ENCODE results near the gene AMD1. TPM values are rescaled to one million over a fixed set of nuclear protein-coding genes. Genes with fewer than 3 reads are reported as not detected.

Gene AMD1
- total RNA-seq, 1 donor from 2014 or later = 26.1 TPM

DNA sequence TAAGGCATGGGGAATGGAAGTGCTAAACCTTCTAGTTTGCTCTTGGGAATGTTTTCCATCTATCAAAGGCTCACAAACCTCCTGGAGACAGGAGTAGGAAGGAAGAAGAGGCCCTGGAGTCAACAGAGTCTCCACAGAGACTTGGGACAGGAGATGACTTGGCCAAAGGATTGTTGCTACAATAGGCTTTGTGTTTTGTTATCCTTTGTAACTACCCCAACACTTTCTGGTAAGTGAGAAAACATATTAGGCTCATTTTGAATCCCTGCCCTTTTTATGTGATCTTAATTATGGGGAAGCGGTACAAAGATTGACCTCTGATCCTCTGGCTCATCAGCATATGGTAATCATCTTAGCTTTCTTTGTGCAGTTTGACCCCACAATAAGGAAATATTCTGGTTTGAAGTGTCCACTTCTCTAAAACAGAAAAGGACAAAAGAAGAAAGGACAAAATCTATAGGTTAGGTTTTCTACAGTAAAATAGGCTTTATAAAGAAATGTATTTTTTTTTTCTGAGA is 59.9 kb downstream of the AMD1 start:
- no peaks in the 10 kb centered on the region for H3K9me3 Mint-ChIP-seq (ENCODE audit: unreplicated experiment)
- H3K4me1 Mint-ChIP-seq (ENCODE audit: low read depth, unreplicated experiment) = no peaks in the 10 kb centered on the region
- TF ChIP-seq, protein P1, sequence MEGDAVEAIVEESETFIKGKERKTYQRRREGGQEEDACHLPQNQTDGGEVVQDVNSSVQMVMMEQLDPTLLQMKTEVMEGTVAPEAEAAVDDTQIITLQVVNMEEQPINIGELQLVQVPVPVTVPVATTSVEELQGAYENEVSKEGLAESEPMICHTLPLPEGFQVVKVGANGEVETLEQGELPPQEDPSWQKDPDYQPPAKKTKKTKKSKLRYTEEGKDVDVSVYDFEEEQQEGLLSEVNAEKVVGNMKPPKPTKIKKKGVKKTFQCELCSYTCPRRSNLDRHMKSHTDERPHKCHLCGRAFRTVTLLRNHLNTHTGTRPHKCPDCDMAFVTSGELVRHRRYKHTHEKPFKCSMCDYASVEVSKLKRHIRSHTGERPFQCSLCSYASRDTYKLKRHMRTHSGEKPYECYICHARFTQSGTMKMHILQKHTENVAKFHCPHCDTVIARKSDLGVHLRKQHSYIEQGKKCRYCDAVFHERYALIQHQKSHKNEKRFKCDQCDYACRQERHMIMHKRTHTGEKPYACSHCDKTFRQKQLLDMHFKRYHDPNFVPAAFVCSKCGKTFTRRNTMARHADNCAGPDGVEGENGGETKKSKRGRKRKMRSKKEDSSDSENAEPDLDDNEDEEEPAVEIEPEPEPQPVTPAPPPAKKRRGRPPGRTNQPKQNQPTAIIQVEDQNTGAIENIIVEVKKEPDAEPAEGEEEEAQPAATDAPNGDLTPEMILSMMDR (IDR thresholded peaks at IDR 0.05; ENCODE audit: partially characterized antibody, unreplicated experiment) = no peak
- H3K4me3 Mint-ChIP-seq (ENCODE audit: unreplicated experiment) = no peak overlapping the region
- no peaks in the 10 kb centered on the region for H3K36me3 Mint-ChIP-seq (ENCODE audit: unreplicated experiment)
- no peak for DNase-seq
- no peak overlapping the region for H3K27ac Mint-ChIP-seq (ENCODE audit: unreplicated experiment)
- no peaks in the 10 kb centered on the region for H3K27me3 Mint-ChIP-seq (ENCODE audit: unreplicated experiment)

DNA sequence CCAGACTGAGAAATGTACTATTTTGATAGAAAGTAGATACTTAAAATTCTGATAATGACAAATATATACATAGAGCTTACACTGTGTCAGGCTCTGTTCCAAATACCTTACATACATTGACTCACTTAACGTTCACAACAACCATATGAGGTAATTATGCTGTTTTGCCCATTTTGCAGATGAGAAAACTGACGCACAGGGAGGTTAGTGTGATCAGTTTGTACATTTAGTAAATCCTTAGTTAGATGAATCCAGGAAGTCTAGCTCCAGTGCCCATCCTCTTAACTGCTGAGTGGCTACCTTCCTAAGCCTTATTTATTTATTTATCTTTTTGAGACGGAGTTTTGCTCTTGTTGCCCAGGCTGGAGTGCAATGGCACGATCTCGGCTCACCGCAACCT is 60.6 kb downstream of the AMD1 start:
- DNase-seq = no peak
- Mint-ChIP-seq H3K4me3 (ENCODE audit: unreplicated experiment) (no peak overlapping the region), H3K27me3 (ENCODE audit: unreplicated experiment) (no peaks in the 10 kb centered on the region), H3K27ac (ENCODE audit: unreplicated experiment) (no peak overlapping the region), H3K36me3 (ENCODE audit: unreplicated experiment) (no peaks in the 10 kb centered on the region), H3K4me1 (ENCODE audit: low read depth, unreplicated experiment) (no peaks in the 10 kb centered on the region), H3K9me3 (ENCODE audit: unreplicated experiment) (peaks cover under 1% of the 10 kb centered on the region)
- TF ChIP-seq, protein P1 (IDR thresholded peaks at IDR 0.05; ENCODE audit: partially characterized antibody, unreplicated experiment) = no peak

DNA sequence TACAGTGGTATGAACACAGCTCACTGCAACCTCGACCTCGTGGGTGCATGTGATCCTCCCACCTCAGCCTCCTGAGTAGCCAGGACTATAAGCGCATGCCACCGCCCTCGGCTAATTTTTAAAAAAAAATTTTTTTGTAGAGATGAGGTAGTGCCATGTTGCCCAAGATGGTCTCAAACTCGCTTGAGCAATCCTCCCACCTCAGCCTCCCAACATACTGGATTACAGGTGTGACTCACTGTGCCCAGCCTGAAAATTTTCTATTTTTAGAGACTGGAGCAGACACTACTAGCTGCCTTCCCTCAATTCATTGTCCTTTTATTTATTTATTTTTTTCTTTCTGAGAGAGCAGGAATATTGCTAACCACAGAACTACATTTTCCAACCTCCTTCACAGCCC is 63.6 kb downstream of the AMD1 start:
- no peak for DNase-seq
- H3K4me3 Mint-ChIP-seq (ENCODE audit: unreplicated experiment) = no peak overlapping the region
- TF ChIP-seq, protein P1 (IDR thresholded peaks at IDR 0.05; ENCODE audit: partially characterized antibody, unreplicated experiment) = no peak
- H3K27me3 Mint-ChIP-seq (ENCODE audit: unreplicated experiment) = no peaks in the 10 kb centered on the region
- H3K36me3 Mint-ChIP-seq (ENCODE audit: unreplicated experiment) = no peaks in the 10 kb centered on the region
- peaks cover 4% of the 10 kb centered on the region for H3K9me3 Mint-ChIP-seq (ENCODE audit: unreplicated experiment)
- H3K27ac Mint-ChIP-seq (ENCODE audit: unreplicated experiment) = no peak overlapping the region
- no peaks in the 10 kb centered on the region for H3K4me1 Mint-ChIP-seq (ENCODE audit: low read depth, unreplicated experiment)

DNA sequence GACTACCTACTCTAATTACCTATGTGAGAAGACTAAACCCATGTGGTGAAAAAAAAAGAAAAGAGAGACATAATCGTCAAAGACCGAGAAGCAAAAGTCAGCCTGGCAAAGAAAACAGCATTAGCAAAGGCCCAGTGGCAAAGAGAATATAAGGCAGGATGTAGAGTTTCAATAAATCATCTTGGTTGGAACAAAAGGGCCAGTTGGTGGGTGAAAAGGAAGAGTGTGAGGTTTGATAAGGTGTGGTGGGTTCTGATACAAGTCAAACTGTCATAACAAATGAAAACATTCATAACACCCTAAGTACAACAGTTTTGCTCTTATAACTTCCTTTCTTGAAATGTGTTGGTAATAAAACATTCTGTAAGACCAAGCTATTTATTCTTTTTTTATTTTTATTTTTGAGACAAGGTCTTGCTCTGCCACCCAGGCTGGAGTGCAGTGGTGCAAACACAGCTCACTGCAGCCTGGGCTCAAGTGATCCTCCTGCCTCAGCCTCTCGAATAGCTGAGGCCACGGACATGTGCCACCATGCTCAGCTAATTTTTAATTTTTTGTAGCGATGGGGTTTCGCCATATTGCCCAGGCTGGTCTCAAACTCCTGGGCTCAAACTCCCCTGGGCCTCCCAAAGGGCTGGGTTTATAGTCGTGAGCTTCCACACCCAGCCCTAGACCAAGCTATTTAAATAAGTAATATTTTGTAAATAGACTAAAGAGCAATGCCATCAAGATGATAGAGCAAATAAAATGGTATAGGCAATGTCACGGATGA is 65.0 kb downstream of the AMD1 start:
- no peaks in the 10 kb centered on the region for H3K36me3 Mint-ChIP-seq (ENCODE audit: unreplicated experiment)
- H3K27me3 Mint-ChIP-seq (ENCODE audit: unreplicated experiment) = no peaks in the 10 kb centered on the region
- no peak overlapping the region for H3K27ac Mint-ChIP-seq (ENCODE audit: unreplicated experiment)
- H3K4me3 Mint-ChIP-seq (ENCODE audit: unreplicated experiment) = no peak overlapping the region
- no peaks in the 10 kb centered on the region for H3K4me1 Mint-ChIP-seq (ENCODE audit: low read depth, unreplicated experiment)
- peaks cover 4% of the 10 kb centered on the region for H3K9me3 Mint-ChIP-seq (ENCODE audit: unreplicated experiment)
- TF ChIP-seq, protein P1 (IDR thresholded peaks at IDR 0.05; ENCODE audit: partially characterized antibody, unreplicated experiment) = no peak
- DNase-seq = no peak

DNA sequence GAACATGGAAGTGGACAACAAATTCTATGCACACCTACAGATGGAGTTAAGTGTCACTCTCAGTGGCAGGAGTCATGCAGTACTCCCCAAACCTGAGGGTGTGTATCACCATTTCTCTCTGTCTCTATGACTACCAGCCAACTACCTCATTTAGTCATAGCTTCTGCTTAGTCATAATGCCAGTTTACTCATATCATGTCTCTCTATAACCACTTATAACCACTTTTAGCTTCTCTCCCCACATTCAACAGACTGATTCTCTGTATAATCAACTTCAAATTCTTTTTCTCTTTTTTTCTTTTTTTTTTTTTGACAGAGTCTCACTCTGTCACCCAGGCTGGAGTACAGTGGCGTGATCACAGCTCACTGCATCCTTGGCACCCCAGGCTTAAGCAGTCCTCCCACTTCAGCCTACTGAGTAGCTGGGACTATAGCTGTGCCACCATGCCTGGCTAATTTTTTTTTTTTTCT is 70.1 kb downstream of the AMD1 start:
- Mint-ChIP-seq H3K4me3 (ENCODE audit: unreplicated experiment) (no peak overlapping the region), H3K27ac (ENCODE audit: unreplicated experiment) (no peak overlapping the region), H3K4me1 (ENCODE audit: low read depth, unreplicated experiment) (no peaks in the 10 kb centered on the region), H3K9me3 (ENCODE audit: unreplicated experiment) (peaks cover 4% of the 10 kb centered on the region), H3K36me3 (ENCODE audit: unreplicated experiment) (no peaks in the 10 kb centered on the region), H3K27me3 (ENCODE audit: unreplicated experiment) (no peaks in the 10 kb centered on the region)
- no peak for DNase-seq
- TF ChIP-seq, protein P1 (IDR thresholded peaks at IDR 0.05; ENCODE audit: partially characterized antibody, unreplicated experiment) = no peak

Data from glutamatergic neuron (in vitro differentiated cells).